ENCODE data around the gene LHFPL6.
A peak's percentile ranks its signal among the peaks of the same experiment; 100 is the strongest.

The LHFPL6 gene

GRCh38 chr13:39408512-39408911, 194.5 kb downstream of the LHFPL6 start:
- no peak for DNase-seq

DNA sequence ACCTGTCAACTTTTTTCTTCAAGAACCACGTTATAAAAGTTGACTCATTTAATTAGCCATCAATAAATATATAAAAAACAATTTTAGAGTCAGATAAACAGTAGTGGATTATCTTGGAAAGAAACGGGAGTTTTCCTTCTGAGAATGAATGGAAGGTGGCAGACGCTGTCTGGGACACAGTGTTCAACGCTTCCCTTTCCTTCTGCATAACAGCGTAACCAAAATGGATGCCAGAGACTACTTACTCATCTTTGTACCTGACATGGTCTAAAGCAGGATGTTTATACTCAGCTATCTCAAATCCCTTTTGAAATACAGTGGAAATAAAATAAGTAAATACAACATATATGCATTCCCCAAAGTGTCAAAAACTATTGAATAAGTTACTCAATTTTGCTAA, 195.2 kb downstream of the LHFPL6 start:
- DNase-seq = no peak

GRCh38 chr13:39407138-39407537, 195.9 kb downstream of the LHFPL6 start:
- no peak for DNase-seq

DNA sequence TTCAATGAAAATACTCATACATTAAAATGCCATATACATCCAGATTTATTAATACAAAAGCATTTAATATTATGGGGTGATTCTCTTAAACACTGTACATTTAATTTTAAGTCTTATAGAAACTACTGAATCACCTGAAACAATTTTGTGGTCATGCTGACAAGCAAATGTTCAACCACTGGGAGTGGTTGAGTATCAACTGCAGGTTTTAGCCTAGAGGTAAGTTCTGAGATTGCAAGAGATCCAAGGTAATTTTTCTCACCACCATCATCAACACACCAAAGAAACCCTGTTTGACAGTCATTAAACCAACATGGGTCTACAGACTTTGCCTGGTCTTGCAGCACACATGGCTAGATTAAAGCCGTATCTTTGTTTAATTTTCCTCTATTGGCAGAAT, 196.3 kb downstream of the LHFPL6 start:
- DNase-seq = no peak

GRCh38 chr13:39405596-39406205, 197.3 kb downstream of the LHFPL6 start:
- no peak for DNase-seq

DNA sequence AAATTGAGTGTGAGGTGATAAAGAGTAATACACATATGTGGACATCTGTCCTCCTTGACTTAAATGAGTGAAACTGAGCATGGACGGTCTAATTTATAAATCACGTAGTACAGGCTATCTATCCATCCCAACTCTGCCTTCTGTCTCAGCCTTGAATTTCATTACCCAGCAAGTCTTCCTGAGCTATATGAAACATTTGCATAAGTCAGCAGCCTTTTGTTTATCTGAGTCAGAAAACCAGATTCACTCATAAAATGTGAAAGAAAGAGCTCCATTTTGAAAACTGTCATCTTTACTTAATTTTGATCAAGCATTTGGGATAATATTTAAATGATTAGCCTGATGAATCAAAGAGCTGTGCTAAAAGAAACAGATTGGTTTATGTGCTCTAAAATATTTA, 197.9 kb downstream of the LHFPL6 start:
- no peak for DNase-seq

GRCh38 chr13:39403106-39403505, 199.9 kb downstream of the LHFPL6 start:
- no peak for DNase-seq

DNA sequence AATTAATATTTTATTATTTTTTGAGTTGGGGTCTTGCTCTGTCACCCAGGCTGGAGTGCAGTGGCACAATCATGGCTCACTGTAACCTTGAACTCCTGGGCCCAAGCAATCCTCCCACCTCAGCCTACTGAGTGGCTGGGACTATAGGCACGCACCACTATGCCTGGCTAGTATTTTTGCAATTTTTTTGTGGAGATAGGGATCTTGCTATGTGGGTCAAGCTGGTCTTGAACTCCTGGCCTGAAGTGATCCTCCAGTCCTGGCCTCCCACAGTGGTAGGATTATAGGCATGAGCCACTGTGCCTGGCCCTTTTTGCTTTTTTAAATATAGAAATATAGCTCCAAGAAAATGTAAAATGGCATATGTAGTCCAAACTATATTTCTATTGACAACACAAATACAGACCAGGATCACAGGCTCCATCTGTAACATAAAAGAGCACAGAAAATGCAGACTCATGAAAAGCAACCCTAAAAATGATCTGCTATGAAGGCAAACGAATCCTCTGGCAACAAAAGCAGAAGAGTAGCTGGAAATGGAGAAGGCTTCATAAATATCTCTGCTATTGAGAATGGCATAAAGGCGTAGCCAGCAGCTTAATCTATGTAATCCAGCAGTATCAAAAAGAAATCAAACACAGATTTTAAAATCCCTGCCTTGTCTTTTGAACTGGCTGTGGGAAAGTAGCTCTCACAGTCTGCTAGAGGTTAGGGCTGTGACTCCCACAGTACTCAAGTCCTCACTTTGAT, 200.6 kb downstream of the LHFPL6 start:
- no peak for DNase-seq

DNA sequence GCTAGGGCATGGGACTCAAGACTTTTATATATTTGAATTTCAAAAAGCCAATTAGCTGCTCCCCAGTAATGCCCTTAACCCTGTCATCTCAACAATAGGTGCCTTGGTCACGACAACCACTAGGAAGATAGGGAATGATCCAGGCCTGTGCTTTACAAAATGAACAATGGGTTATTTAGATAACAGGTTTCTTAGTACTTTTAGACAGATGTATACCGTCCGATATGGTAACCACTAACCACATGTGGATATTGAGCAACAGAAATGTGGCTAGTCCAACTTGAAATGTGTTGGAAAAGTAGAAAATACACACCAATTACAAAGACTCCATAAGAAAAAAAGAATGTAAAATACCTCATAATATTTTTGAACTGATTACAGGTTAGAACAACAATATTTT, 201.2 kb downstream of the LHFPL6 start:
- peak; percentile 68 for DNase-seq

- DNase-seq = peak; percentile 81
These were observed 201.8 kb downstream of the LHFPL6 start for GRCh38 chr13:39401046-39401705.

- no peak for DNase-seq
These were observed 203.9 kb downstream of the LHFPL6 start for GRCh38 chr13:39399102-39399501.

DNA sequence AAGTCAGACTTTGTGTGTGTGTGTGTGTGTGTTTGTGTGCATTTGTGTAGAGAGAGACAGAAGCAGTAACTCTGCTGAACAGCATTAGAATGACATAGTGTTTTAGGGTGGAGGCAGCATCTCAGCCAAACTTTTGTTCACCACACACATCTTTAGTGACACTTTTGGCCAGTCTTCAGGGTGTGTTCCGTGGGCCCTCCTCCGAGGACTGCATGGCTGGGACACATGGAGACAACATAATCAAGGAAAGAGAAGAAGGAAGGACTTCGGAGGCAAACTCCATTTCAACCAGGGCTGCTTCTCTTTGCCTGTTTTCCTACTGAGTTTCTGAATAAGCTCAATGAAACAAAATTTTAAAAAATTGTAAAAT, 205.1 kb downstream of the LHFPL6 start:
- no peak for DNase-seq

GRCh38 chr13:39397226-39397895, 205.6 kb downstream of the LHFPL6 start:
- DNase-seq = no peak

DNA sequence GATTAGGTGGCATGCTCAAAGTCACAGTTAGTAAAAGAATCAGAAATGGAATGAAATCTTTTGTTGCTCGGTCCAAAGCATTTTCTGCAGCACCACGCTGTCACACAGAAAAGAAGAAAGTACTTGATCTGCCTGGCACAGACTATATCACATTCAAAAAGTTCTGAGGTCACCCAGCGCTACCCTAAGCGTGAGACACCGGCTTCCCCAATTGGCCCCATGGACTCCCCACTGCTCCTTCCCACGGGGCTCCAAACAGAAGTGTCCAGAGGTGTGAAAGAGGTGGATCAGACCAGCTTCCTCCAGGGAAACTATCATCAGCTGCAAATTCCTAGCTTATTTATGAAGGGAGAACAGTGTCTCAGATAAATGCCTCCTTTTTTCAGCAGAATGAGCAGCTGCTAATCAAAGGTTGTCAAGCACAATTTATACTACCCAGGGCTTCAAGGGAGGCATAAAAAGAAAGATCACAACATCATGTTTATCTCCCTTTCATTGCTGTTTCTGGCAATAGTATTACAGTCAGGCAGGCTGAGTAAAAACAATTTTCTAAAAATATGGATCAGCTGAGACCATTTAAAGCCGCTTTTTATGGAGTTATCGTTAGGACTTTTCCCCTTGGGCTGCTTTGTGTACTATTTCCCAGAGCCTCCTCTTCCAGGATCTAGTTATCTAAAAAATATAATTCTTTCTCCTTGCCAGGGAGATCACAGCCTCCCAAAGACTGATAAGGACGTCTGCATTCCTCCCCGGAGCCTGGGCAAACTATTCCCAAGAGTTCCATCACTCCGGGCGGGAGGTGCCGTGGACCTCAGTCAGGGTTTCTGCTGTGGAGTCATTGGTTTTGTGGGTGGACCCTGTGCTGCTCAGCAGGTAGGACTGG, 208.0 kb downstream of the LHFPL6 start:
- no peak for DNase-seq

- no peak for DNase-seq
These were observed 211.2 kb downstream of the LHFPL6 start for GRCh38 chr13:39391761-39392160.

- no peak for DNase-seq
These were observed 214.0 kb downstream of the LHFPL6 start for GRCh38 chr13:39389013-39389412.

- no peak for DNase-seq
These were observed 217.3 kb downstream of the LHFPL6 start for GRCh38 chr13:39385621-39386231.

- no peak for DNase-seq
These were observed 217.8 kb downstream of the LHFPL6 start for GRCh38 chr13:39385154-39385553.

- no peak for DNase-seq
These were observed 221.5 kb downstream of the LHFPL6 start for GRCh38 chr13:39381456-39381855.

DNA sequence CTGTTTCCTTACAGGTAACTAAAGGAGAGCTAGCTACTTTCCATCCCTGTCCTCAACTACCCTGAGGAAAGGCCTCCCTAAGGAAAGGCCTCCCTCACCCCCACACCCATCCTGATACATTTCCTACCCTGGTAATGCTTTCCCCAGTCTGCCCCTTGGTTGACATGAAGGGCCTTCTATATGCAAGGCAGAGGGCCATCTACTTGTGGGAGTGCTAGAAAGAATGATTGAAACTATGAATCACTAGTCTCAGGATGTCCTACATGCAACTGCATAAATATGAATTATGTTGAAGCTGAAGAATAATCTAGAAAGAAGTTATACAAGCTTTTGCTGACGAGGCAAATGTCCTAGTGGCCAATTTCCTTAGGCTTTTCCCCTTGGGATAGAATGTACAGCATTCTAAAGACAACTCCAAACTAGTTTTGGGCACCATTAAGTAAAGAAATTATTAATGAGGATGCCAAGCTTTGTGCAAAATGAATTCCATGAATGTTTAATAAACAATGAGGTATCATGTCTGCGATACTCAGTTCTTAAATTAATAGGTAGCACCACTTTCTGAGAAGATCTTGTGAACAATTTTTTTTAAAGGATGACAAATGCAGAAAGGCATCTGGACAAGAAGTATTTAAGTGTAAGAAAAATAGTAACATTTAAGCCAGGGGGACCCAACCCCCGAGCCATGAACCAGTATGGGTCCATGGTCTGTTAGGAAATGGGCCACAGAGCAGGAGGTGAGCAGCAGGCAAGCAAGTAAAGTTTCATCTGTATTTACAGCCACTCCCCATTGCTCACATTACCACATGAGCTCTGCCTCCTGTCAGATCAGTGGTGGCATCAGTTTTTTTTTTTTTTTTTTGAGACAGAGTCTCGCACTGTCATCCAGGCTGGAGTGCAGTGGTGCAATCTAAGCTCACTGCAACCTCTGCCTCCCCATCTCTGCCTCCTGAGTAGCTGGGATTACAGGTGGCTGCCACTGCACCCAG, 223.0 kb downstream of the LHFPL6 start:
- no peak for DNase-seq

GRCh38 chr13:39379118-39379517, 223.9 kb downstream of the LHFPL6 start:
- DNase-seq = no peak
